Panc1 (cell line): ENCODE results near the gene HERC5. TPM values are rescaled to one million over a fixed set of nuclear protein-coding genes. Genes with fewer than 3 reads are reported as not detected.

Experiments
- ATAC-seq: fragments of 200-7000 bp; cut with Tn5 transposase; 2 replicates; pipeline ENCODE4 v1.9.1; 2020; ENCODE audit warnings: mild to moderate bottlenecking, moderate library complexity
- BruUV-seq: library from RNA; stranded (reverse); fragments of 400-500 nt; replicated peaks from 2 replicates; lab custom pipeline; 2021; lab: Mats Ljungman, UMichigan
- CTCF ChIA-PET: fragments of 300-600 bp; sonication (Branson Sonifier 250); formaldehyde crosslinking; loops from one replicate; lab custom pipeline; 2022; ENCODE audit warnings: antibody characterized with exemption; lab: Charles Lee
- POLR2A ChIA-PET: fragments of 300-600 bp; sonication (Branson Sonifier 250); formaldehyde crosslinking; loops from one replicate; lab custom pipeline; 2022; ENCODE audit warnings: antibody characterized with exemption; lab: Charles Lee
- DNase-seq: peaks from one replicate; pipeline ENCODE4 v3.0.0-alpha.2; 2010; ENCODE audit warnings: low read depth, low spot score
- H3K27ac ChIP-seq: 2 replicates; pipeline ENCODE4 v1.5.1; 2011; ENCODE audit warnings: mild to moderate bottlenecking, low read length, inconsistent platforms
- H3K27me3 ChIP-seq: fragments of 200-500 bp; sonication (Bioruptor generic); 2 replicates; pipeline ENCODE4 v1.6.0; 2014; ENCODE audit warnings: low read length, inconsistent platforms; ENCODE audit not compliant: control insufficient read depth, insufficient read depth
- H3K36me3 ChIP-seq: fragments of 200-500 bp; sonication (Bioruptor generic); 2 replicates; pipeline ENCODE4 v1.5.1; 2014; ENCODE audit warnings: inconsistent platforms, mild to moderate bottlenecking, low read length, moderate library complexity; ENCODE audit not compliant: control insufficient read depth, insufficient read depth
- H3K4me1 ChIP-seq: 2 replicates; pipeline ENCODE4 v1.5.1; 2011; ENCODE audit warnings: inconsistent platforms, mild to moderate bottlenecking, low read length, moderate library complexity; ENCODE audit not compliant: control insufficient read depth, insufficient read depth
- H3K4me3 ChIP-seq, 2 experiments: 2 replicates each; pipeline ENCODE4 v1.5.1; 2011 to 2012; ENCODE audit warnings: low read depth in 2 of 2, low read length in 2 of 2, mild to moderate bottlenecking in 2 of 2, inconsistent platforms in 1 of 2, moderate library complexity in 1 of 2
- H3K9me3 ChIP-seq: fragments of 200-500 bp; sonication (Bioruptor generic); 2 replicates; pipeline ENCODE4 v1.5.1; 2014; ENCODE audit warnings: low read depth, mild to moderate bottlenecking, inconsistent platforms, low read length, moderate library complexity; ENCODE audit not compliant: control insufficient read depth, insufficient read depth
- POLR2AphosphoS5 ChIP-seq: IDR thresholded peaks from 2 replicates; pipeline ENCODE4 v1.6.1; 2012; ENCODE audit warnings: mild to moderate bottlenecking, low read depth, low read length, moderate library complexity
- REST ChIP-seq, 2 experiments: IDR thresholded peaks; 2 replicates each; pipeline ENCODE4 v1.6.1; 2011 to 2012; ENCODE audit warnings: low read depth in 2 of 2, control low read depth in 1 of 2, low read length in 1 of 2, mild to moderate bottlenecking in 1 of 2, moderate library complexity in 1 of 2; ENCODE audit not compliant: insufficient read depth in 1 of 2
- SIN3A ChIP-seq: IDR thresholded peaks from 2 replicates; pipeline ENCODE4 v1.6.1; 2012; ENCODE audit warnings: low read depth, mild to moderate bottlenecking, low read length, moderate library complexity, borderline replicate concordance; ENCODE audit not compliant: insufficient read depth
- TCF7L2 ChIP-seq: IDR thresholded peaks from 2 replicates; pipeline ENCODE4 v1.6.1; 2011; ENCODE audit warnings: mild to moderate bottlenecking, low read depth, low read length, inconsistent platforms
- in situ Hi-C: cut with HindIII; loops from 2 replicates; pipeline ENCODE4 v1.10.0; 2016; ENCODE audit warnings: low sequenced_read_pairs, low pct_unique_long_range_greater_than_20kb
- intact Hi-C: fragments of 100-400 bp; cut with micrococcal nuclease; formaldehyde crosslinking; loops from one replicate; pipeline ENCODE4 v1.10.0; 2022; ENCODE audit not compliant: unreplicated experiment
- total RNA-seq: library from RNA; stranded (reverse); gene quantifications from one replicate; pipeline ENCODE4 v1.2.1, GENCODE V29; 2021; ENCODE audit not compliant: unreplicated experiment
- TF ChIP-seq, protein P1 (sequence below): fragments of 450-650 bp; IDR thresholded peaks from 2 replicates; pipeline ENCODE4 v1.5.1; 2017; ENCODE audit warnings: mild to moderate bottlenecking

HERC5 gene
- total RNA-seq, 1 experiment from 2014 or later, result 6.7 TPM

DNA sequence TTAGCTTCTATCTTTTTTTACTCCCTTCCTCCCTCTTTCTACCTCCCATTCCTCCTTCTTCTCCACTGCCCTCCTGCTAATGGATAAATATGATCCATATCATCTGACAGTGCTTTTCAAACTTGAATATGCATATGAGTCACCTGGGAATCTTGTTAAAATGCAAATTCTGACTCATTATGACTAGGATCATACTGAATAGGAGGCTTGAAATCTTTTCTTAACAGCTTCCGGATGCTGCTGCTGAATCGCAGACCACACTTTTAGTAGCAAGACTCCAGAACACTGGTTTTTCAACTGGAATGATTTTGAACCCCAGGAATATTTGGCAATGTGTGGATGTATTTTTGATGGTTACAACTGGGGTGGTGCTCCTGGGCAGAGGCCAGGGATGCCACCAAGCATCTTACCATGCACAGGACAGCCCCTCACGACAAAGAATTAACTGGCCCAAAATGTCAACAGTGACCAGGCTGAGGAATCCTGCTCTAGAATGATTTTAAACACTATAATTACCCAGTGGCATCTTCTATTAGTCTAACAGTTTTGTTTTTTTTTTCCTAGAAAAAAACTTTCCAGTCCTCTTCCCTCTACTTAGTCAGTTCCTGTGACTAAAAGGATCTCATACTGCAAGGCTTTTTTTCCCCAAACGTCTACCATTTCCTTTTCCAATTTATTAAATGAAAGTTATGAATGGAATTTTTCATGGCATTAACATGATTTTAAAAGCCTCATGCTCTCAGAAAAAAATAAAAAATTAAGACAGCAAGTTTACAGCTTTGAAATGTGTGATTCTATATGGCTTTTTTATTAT, 77.2 kb downstream of the HERC5 start:
- Histone ChIP-seq H3K4me1 (no peaks in the 10 kb centered on the region), H3K9me3 (no peaks in the 10 kb centered on the region), H3K27me3 (no peaks in the 10 kb centered on the region), H3K36me3 (no peaks in the 10 kb centered on the region), H3K4me3 (no peak overlapping the region), H3K27ac (no peak overlapping the region)
- no peak for DNase-seq
- no TSS peak for BruUV-seq
- TF ChIP-seq, protein P1, sequence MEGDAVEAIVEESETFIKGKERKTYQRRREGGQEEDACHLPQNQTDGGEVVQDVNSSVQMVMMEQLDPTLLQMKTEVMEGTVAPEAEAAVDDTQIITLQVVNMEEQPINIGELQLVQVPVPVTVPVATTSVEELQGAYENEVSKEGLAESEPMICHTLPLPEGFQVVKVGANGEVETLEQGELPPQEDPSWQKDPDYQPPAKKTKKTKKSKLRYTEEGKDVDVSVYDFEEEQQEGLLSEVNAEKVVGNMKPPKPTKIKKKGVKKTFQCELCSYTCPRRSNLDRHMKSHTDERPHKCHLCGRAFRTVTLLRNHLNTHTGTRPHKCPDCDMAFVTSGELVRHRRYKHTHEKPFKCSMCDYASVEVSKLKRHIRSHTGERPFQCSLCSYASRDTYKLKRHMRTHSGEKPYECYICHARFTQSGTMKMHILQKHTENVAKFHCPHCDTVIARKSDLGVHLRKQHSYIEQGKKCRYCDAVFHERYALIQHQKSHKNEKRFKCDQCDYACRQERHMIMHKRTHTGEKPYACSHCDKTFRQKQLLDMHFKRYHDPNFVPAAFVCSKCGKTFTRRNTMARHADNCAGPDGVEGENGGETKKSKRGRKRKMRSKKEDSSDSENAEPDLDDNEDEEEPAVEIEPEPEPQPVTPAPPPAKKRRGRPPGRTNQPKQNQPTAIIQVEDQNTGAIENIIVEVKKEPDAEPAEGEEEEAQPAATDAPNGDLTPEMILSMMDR, result no peak
- TF ChIP-seq POLR2AphosphoS5 (no peak), TCF7L2 (no peak), SIN3A (no peak), REST (IDR thresholded peaks at IDR 0.05; ENCODE audit: insufficient read depth in 1 of 2, low read depth in 2 of 2, low read length in 1 of 2) (no peak)
- ChIA-PET POLR2A (no interaction called here), CTCF (no interaction called here)
- intact Hi-C loops (loop anchor here (10.0 kb wide), 1 partner anchor 271 kb away; no protein-coding TSS in a partner anchor), in situ Hi-C loops (no loop called here)
- peak; percentile 58; the same call in 1 of the 2 replicates for ATAC-seq

GRCh38 chr4:88535090-88535755, 78.3 kb downstream of the HERC5 start:
- Histone ChIP-seq H3K27me3 (no peaks in the 10 kb centered on the region), H3K4me3 (no peak overlapping the region), H3K4me1 (no peaks in the 10 kb centered on the region), H3K36me3 (no peaks in the 10 kb centered on the region), H3K27ac (no peak overlapping the region), H3K9me3 (no peaks in the 10 kb centered on the region)
- ChIA-PET CTCF (no interaction called here), POLR2A (no interaction called here)
- in situ Hi-C loops, result no loop called here
- intact Hi-C loops, result loop anchor here (10.0 kb wide), 1 partner anchor 270 kb away; no protein-coding TSS in a partner anchor
- no TSS peak for BruUV-seq
- DNase-seq (no peak), ATAC-seq (no peak)
- TF ChIP-seq, protein P1, result no peak
- TF ChIP-seq POLR2AphosphoS5 (no peak), SIN3A (no peak), TCF7L2 (no peak), REST (IDR thresholded peaks at IDR 0.05; ENCODE audit: insufficient read depth in 1 of 2, low read depth in 2 of 2, low read length in 1 of 2) (no peak)
